IPS DF 6.9 (cell line): ENCODE results near the gene CUEDC1.
"Not testable (repeated sequence)": the region's sequence is repeated elsewhere in the genome, so short reads cannot be mapped to it uniquely, and the experiment has no call there.

Experiments used
- DNase-seq: peaks from one replicate; pipeline ENCODE4 v3.0.0-alpha.2; 2013; ENCODE audit warnings: low read depth, low spot score
- H3K27ac ChIP-seq: one replicate; pipeline ENCODE4 v1.5.1; 2013; ENCODE audit warnings: low read length, control low read depth
- H3K27me3 ChIP-seq: 2 replicates; pipeline ENCODE4 v1.6.1; 2013; ENCODE audit warnings: mild to moderate bottlenecking, low read length; ENCODE audit not compliant: control insufficient read depth, insufficient read depth
- H3K36me3 ChIP-seq: 2 replicates; pipeline ENCODE4 v1.6.1; 2013; ENCODE audit warnings: low read length; ENCODE audit not compliant: control insufficient read depth, insufficient read depth
- H3K4me1 ChIP-seq: 2 replicates; pipeline ENCODE4 v1.6.1; 2013; ENCODE audit warnings: low read length; ENCODE audit not compliant: control insufficient read depth, insufficient read depth
- H3K4me3 ChIP-seq: 2 replicates; pipeline ENCODE4 v1.5.1; 2013; ENCODE audit warnings: mild to moderate bottlenecking, low read length
- H3K9me3 ChIP-seq: 2 replicates; pipeline ENCODE4 v1.6.1; 2013; ENCODE audit warnings: low read length, inconsistent platforms; ENCODE audit not compliant: control insufficient read depth, insufficient read depth
- WGBS: extraction: QIAGEN DNeasy Blood & Tissue Kit; methylation state at CpG from one replicate; pipeline ENCODE4 v1.1.7; 2013; ENCODE audit warnings: mixed read lengths, missing lambda C conversion rate; ENCODE audit not compliant: insufficient read length, insufficient coverage; 5-methylcytosine and 5-hydroxymethylcytosine counted together

CUEDC1 gene

GRCh38 chr17:57971572-57971971 is 16.4 kb upstream of the CUEDC1 start:
- Histone ChIP-seq H3K27me3 (no peaks in the 10 kb centered on the region), H3K27ac (no peak overlapping the region), H3K4me1 (no peaks in the 10 kb centered on the region), H3K36me3 (peaks cover 8% of the 10 kb centered on the region; the same call in 1 of the 2 replicates), H3K4me3 (no peak overlapping the region), H3K9me3 (no peaks in the 10 kb centered on the region)
- no CpG with 5 or more reads among the region's 10 CpGs for WGBS
- DNase-seq: no peak

- H3K27ac ChIP-seq: no peak overlapping the region
- whole genome bisulfite sequencing: no CpG with 5 or more reads among the region's 4 CpGs
- no peak for DNase-seq
Observed at GRCh38 chr17:57970710-57971109, 15.5 kb upstream of the CUEDC1 start.

GRCh38 chr17:57968456-57968855 is 13.2 kb upstream of the CUEDC1 start:
- Histone ChIP-seq H3K27ac (no peak overlapping the region), H3K27me3 (no peaks in the 10 kb centered on the region)

More at GRCh38 chr17:57970710-57971109, 15.5 kb upstream of the CUEDC1 start:
- H3K4me1 ChIP-seq: 0 out of 2 replicates have a peak, but pooled peaks cover 2% of the 10 kb centered on the region
- no peaks in the 10 kb centered on the region for H3K9me3 ChIP-seq
- H3K27me3 ChIP-seq: no peaks in the 10 kb centered on the region
- no peak overlapping the region for H3K4me3 ChIP-seq
- H3K36me3 ChIP-seq: peaks cover 8% of the 10 kb centered on the region; the same call in 1 of the 2 replicates

GRCh38 chr17:57966875-57967274 is 11.7 kb upstream of the CUEDC1 start:
- H3K36me3 ChIP-seq: no peaks in the 10 kb centered on the region
- H3K27me3 ChIP-seq: no peaks in the 10 kb centered on the region
- no CpG with 5 or more reads among the region's 5 CpGs for whole genome bisulfite sequencing
- H3K27ac ChIP-seq: no peak overlapping the region
- no peak for DNase-seq
- H3K4me1 ChIP-seq: 0 out of 2 replicates have a peak, but pooled peaks cover 2% of the 10 kb centered on the region
- H3K4me3 ChIP-seq: no peak overlapping the region
- no peaks in the 10 kb centered on the region for H3K9me3 ChIP-seq

More at GRCh38 chr17:57968456-57968855, 13.2 kb upstream of the CUEDC1 start:
- Histone ChIP-seq H3K36me3 (no peaks in the 10 kb centered on the region), H3K9me3 (no peaks in the 10 kb centered on the region), H3K4me1 (0 out of 2 replicates have a peak, but pooled peaks cover 2% of the 10 kb centered on the region), H3K4me3 (no peak overlapping the region)
- WGBS: no CpG with 5 or more reads among the region's 1 CpG
- no peak for DNase-seq

- DNase-seq: no peak
- WGBS: no CpG with 5 or more reads among the region's 5 CpGs
- Histone ChIP-seq H3K27ac (no peak overlapping the region), H3K27me3 (no peaks in the 10 kb centered on the region), H3K4me3 (no peak overlapping the region), H3K9me3 (no peaks in the 10 kb centered on the region), H3K4me1 (0 out of 2 replicates have a peak, but pooled peaks cover 2% of the 10 kb centered on the region), H3K36me3 (no peaks in the 10 kb centered on the region)
Observed at GRCh38 chr17:57966246-57966645, 11.0 kb upstream of the CUEDC1 start.

GRCh38 chr17:57965521-57966160 is 10.4 kb upstream of the CUEDC1 start:
- WGBS: no CpG with 5 or more reads among the region's 26 CpGs
- Histone ChIP-seq H3K9me3 (no peaks in the 10 kb centered on the region), H3K4me3 (no peak overlapping the region), H3K27me3 (no peaks in the 10 kb centered on the region), H3K4me1 (0 out of 2 replicates have a peak, but pooled peaks cover 2% of the 10 kb centered on the region), H3K36me3 (no peaks in the 10 kb centered on the region), H3K27ac (no peak overlapping the region)
- DNase-seq: no peak

GRCh38 chr17:57963149-57963511 is 7.9 kb upstream of the CUEDC1 start:
- H3K27ac ChIP-seq: no peak overlapping the region
- DNase-seq: no peak
- no CpG with 5 or more reads among the region's 6 CpGs for WGBS
- no peaks in the 10 kb centered on the region for H3K9me3 ChIP-seq
- no peaks in the 10 kb centered on the region for H3K27me3 ChIP-seq
- H3K4me3 ChIP-seq: no peak overlapping the region
- 0 out of 2 replicates have a peak, but pooled peaks cover 2% of the 10 kb centered on the region for H3K4me1 ChIP-seq
- no peaks in the 10 kb centered on the region for H3K36me3 ChIP-seq

GRCh38 chr17:57962279-57963148 is 7.3 kb upstream of the CUEDC1 start:
- no peak overlapping the region for H3K4me3 ChIP-seq
- no peaks in the 10 kb centered on the region for H3K9me3 ChIP-seq
- no peaks in the 10 kb centered on the region for H3K27me3 ChIP-seq
- no peak overlapping the region for H3K27ac ChIP-seq
- H3K36me3 ChIP-seq: no peaks in the 10 kb centered on the region
- DNase-seq: no peak
- no CpG with 5 or more reads among the region's 8 CpGs for WGBS
- 0 out of 2 replicates have a peak, but pooled peaks cover 2% of the 10 kb centered on the region for H3K4me1 ChIP-seq

- peaks cover 8% of the 10 kb centered on the region; the same call in 1 of the 2 replicates for H3K27me3 ChIP-seq
- peaks cover 4% of the 10 kb centered on the region; the same call in 1 of the 2 replicates for H3K4me1 ChIP-seq
- no peaks in the 10 kb centered on the region for H3K9me3 ChIP-seq
- H3K4me3 ChIP-seq: no peak overlapping the region
- no peak overlapping the region for H3K27ac ChIP-seq
- no peak for DNase-seq
- H3K36me3 ChIP-seq: no peaks in the 10 kb centered on the region
- WGBS: no CpG with 5 or more reads among the region's 6 CpGs
Observed at GRCh38 chr17:57959929-57960328, 4.7 kb upstream of the CUEDC1 start.

- H3K27me3 ChIP-seq, H3K4me1 ChIP-seq, H3K9me3 ChIP-seq, H3K4me3 ChIP-seq, DNase-seq, H3K36me3 ChIP-seq, H3K27ac ChIP-seq: not testable (repeated sequence)
- WGBS: no CpG with 5 or more reads among the region's 15 CpGs
Observed at GRCh38 chr17:57958391-57958790, 3.2 kb upstream of the CUEDC1 start.
